Muscle of arm (tissue), 12 donors: ENCODE measurements around the gene RNF215. TPM values are rescaled to one million over a fixed set of nuclear protein-coding genes. Genes with fewer than 3 reads are reported as not detected.
"Not testable (repeated sequence)": the region's sequence is repeated elsewhere in the genome, so short reads cannot be mapped to it uniquely, and the experiment has no call there.

Source experiments
- DNase-seq: peaks from one replicate; pipeline ENCODE4 v3.0.0-alpha.2; 2013
- polyA plus RNA-seq, 12 donors: library from polyadenylated mRNA; unstranded; fragments of 120-200 nt; gene quantifications; one replicate each; pipeline ENCODE4 v1.2.1, GENCODE V29; 2013; ENCODE audit not compliant: insufficient read length in 12 of 12

The RNF215 gene
- polyA plus RNA-seq, 12 donors: 5.4 to 297 (median 11.3) TPM

GRCh38 chr22:30422481-30423300, 35.5 kb upstream of the RNF215 start:
- DNase-seq: no peak

- no peak for DNase-seq
These were observed 34.7 kb upstream of the RNF215 start for GRCh38 chr22:30421695-30422480.

- no peak for DNase-seq
These were observed 33.3 kb upstream of the RNF215 start for GRCh38 chr22:30420347-30421125.

GRCh38 chr22:30416837-30417236, 29.6 kb upstream of the RNF215 start:
- DNase-seq: no peak

GRCh38 chr22:30416403-30416802, 29.2 kb upstream of the RNF215 start:
- DNase-seq: no peak

- no peak for DNase-seq
These were observed 27.4 kb upstream of the RNF215 start for GRCh38 chr22:30414525-30415047.

- no peak for DNase-seq
These were observed 26.7 kb upstream of the RNF215 start for GRCh38 chr22:30413745-30414524.

- no peak for DNase-seq
These were observed 25.8 kb upstream of the RNF215 start for GRCh38 chr22:30413001-30413400.

- no peak for DNase-seq
These were observed 24.6 kb upstream of the RNF215 start for GRCh38 chr22:30411780-30412179.

- no peak for DNase-seq
These were observed 21.3 kb upstream of the RNF215 start for GRCh38 chr22:30408388-30409102.

GRCh38 chr22:30406400-30406799, 19.2 kb upstream of the RNF215 start:
- no peak for DNase-seq

GRCh38 chr22:30405731-30406130, 18.5 kb upstream of the RNF215 start:
- no peak for DNase-seq

- no peak for DNase-seq
These were observed 17.1 kb upstream of the RNF215 start for GRCh38 chr22:30404307-30404706.

GRCh38 chr22:30402766-30403104, 15.5 kb upstream of the RNF215 start:
- DNase-seq: not testable (repeated sequence)

GRCh38 chr22:30402028-30402765, 15.0 kb upstream of the RNF215 start:
- DNase-seq: no peak

GRCh38 chr22:30401024-30401423, 13.8 kb upstream of the RNF215 start:
- DNase-seq: not testable (repeated sequence)

- no peak for DNase-seq
These were observed 12.9 kb upstream of the RNF215 start for GRCh38 chr22:30400159-30400558.

GRCh38 chr22:30399718-30400117, 12.5 kb upstream of the RNF215 start:
- DNase-seq: no peak
